ENCODE results near the gene PEPD. TPM values are rescaled to one million over a fixed set of nuclear protein-coding genes. Genes with fewer than 3 reads are reported as not detected.

The PEPD gene
- total RNA-seq, 1 experiment from 2014 or later = 180 TPM

GRCh38 chr19:33435706-33436359 is 85.8 kb downstream of the PEPD start:
- DNase-seq (ENCODE audit: low spot score) = no peak
- in situ Hi-C loops (cut with HindIII; ENCODE audit: low sequenced_read_pairs) = no loop called here

GRCh38 chr19:33434886-33435705 is 86.5 kb downstream of the PEPD start:
- no peak for DNase-seq (ENCODE audit: low spot score)
- in situ Hi-C loops (cut with HindIII; ENCODE audit: low sequenced_read_pairs) = no loop called here

GRCh38 chr19:33434069-33434885 is 87.3 kb downstream of the PEPD start:
- in situ Hi-C loops (cut with HindIII; ENCODE audit: low sequenced_read_pairs) = no loop called here
- DNase-seq (ENCODE audit: low spot score) = no peak

GRCh38 chr19:33432446-33433170 is 89.0 kb downstream of the PEPD start:
- in situ Hi-C loops (cut with HindIII; ENCODE audit: low sequenced_read_pairs) = no loop called here
- DNase-seq (ENCODE audit: low spot score) = no peak

GRCh38 chr19:33432015-33432414 is 89.6 kb downstream of the PEPD start:
- in situ Hi-C loops (cut with HindIII; ENCODE audit: low sequenced_read_pairs) = no loop called here
- DNase-seq (ENCODE audit: low spot score) = no peak

- in situ Hi-C loops (cut with HindIII; ENCODE audit: low sequenced_read_pairs) = no loop called here
- peak; percentile 81 for DNase-seq (ENCODE audit: low spot score)
Observed at GRCh38 chr19:33430674-33431277, 90.8 kb downstream of the PEPD start.

GRCh38 chr19:33429891-33430673 is 91.5 kb downstream of the PEPD start:
- DNase-seq (ENCODE audit: low spot score) = peak; percentile 51
- in situ Hi-C loops (cut with HindIII; ENCODE audit: low sequenced_read_pairs) = no loop called here

GRCh38 chr19:33428627-33429125 is 92.9 kb downstream of the PEPD start:
- no peak for DNase-seq (ENCODE audit: low spot score)
- in situ Hi-C loops (cut with HindIII; ENCODE audit: low sequenced_read_pairs) = no loop called here

GRCh38 chr19:33427801-33428626 is 93.6 kb downstream of the PEPD start:
- no peak for DNase-seq (ENCODE audit: low spot score)
- in situ Hi-C loops (cut with HindIII; ENCODE audit: low sequenced_read_pairs) = no loop called here

- in situ Hi-C loops (cut with HindIII; ENCODE audit: low sequenced_read_pairs) = no loop called here
- peak; percentile 71 for DNase-seq (ENCODE audit: low spot score)
Observed at GRCh38 chr19:33426621-33427361, 94.8 kb downstream of the PEPD start.

GRCh38 chr19:33424181-33424580 is 97.4 kb downstream of the PEPD start:
- in situ Hi-C loops (cut with HindIII; ENCODE audit: low sequenced_read_pairs) = no loop called here
- DNase-seq (ENCODE audit: low spot score) = peak; percentile 89

GRCh38 chr19:33422369-33423180 is 99.0 kb downstream of the PEPD start:
- DNase-seq (ENCODE audit: low spot score) = no peak
- in situ Hi-C loops (cut with HindIII; ENCODE audit: low sequenced_read_pairs) = no loop called here

GRCh38 chr19:33421368-33421767 is 100.2 kb downstream of the PEPD start:
- in situ Hi-C loops (cut with HindIII; ENCODE audit: low sequenced_read_pairs) = no loop called here
- DNase-seq (ENCODE audit: low spot score) = no peak

- no peak for DNase-seq (ENCODE audit: low spot score)
- in situ Hi-C loops (cut with HindIII; ENCODE audit: low sequenced_read_pairs) = no loop called here
Observed at GRCh38 chr19:33420821-33421220, 100.8 kb downstream of the PEPD start.

GRCh38 chr19:33419788-33420130 is 101.8 kb downstream of the PEPD start:
- in situ Hi-C loops (cut with HindIII; ENCODE audit: low sequenced_read_pairs) = loop anchor here (10.0 kb wide), 2 partner anchors 255 to 345 kb away; no protein-coding TSS in a partner anchor
- peak; percentile 43 for DNase-seq (ENCODE audit: low spot score)
